Left kidney (tissue), 2 donors: ENCODE measurements around the gene CFAP20DC. TPM values are rescaled to one million over a fixed set of nuclear protein-coding genes. Genes with fewer than 3 reads are reported as not detected.
"Not testable (repeated sequence)": the region's sequence is repeated elsewhere in the genome, so short reads cannot be mapped to it uniquely, and the experiment has no call there.

Experiments
- DNase-seq: peaks from one replicate; pipeline ENCODE4 v3.0.0-alpha.2; 2013
- polyA plus RNA-seq: library from polyadenylated mRNA; unstranded; fragments of 120-200 nt; gene quantifications from one replicate; pipeline ENCODE4 v1.2.1, GENCODE V29; 2013; ENCODE audit not compliant: insufficient read length

The CFAP20DC gene
- polyA plus RNA-seq, 1 donor, result 5.4 TPM

DNA sequence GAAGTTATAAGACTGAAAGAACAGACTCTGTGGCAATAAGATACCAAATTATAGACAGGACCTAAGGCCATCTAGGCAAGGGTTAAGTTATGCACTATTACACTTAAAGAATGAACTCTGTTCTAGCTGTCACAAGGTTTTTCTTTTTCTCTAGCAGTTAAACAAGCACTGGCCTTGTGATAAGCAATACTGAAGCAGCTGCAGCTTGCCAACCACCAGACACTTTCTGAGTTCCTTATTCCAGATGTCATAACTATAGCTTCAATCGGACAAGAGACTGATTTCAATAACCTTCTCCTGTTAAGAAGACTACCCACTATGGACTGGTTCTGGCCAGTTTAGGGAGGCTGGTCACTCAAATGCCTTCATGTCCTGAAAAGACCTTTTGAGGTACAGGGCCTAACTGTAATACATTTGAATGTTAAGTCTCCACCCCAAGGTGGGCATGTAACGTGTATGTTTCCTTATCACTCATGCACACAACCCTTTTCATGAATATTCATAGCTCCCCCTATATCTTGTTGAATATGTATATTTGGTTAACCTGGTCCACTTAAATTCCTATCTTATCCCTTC lies 85.8 kb downstream of the CFAP20DC start:
- DNase-seq, result no peak

DNA sequence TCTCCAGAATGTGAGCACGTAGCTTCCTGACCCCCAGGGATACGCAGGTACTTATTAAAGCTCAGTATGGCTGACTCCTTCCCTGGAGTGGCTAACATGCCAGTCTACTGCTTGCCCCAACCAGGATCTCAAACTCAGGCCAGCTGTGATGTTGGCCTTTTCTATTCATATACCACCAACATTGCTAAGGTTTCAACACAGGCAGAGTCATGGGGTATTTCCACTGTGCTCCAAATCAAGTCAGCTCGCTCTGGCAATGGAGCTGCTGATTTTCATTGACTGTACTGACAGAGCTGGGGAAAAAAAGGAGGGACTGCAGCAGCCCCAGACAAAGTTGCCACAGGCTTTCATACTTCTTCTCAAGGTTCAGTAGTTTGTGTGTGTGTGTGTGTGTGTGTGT lies 87.0 kb downstream of the CFAP20DC start:
- DNase-seq, result no peak

DNA sequence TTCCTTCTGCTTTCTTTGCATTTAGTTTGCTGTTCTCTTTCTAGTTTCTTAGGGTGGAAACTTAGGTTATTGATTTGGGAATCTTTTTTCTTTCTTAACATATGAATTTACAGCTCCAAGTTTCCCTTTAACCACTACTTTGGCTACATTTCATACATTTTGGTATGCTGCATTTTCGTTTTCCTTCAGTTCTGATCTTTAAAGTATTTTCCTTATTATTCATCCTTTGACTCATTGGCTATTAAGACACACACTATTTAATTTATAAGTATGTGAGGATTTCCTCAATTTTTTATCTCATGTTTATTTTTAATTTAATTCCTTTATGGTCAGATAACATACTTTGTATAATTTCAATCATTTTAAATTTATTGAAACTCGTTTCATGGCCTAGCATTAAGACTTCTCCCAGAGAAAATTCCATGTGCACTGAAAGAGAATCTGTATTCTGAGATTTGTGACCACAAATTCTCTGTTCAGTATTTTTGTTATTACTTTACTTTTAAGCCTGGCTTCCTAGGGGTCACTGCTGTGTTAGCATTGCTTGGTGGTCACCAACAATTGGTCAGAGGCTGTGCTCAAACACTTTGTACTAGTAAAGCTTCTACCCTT lies 87.7 kb downstream of the CFAP20DC start:
- DNase-seq, result no peak

- no peak for DNase-seq
Observed at GRCh38 chr3:58955308-58955707, 94.5 kb downstream of the CFAP20DC start.

GRCh38 chr3:58953288-58953687 lies 96.5 kb downstream of the CFAP20DC start:
- DNase-seq, result no peak

DNA sequence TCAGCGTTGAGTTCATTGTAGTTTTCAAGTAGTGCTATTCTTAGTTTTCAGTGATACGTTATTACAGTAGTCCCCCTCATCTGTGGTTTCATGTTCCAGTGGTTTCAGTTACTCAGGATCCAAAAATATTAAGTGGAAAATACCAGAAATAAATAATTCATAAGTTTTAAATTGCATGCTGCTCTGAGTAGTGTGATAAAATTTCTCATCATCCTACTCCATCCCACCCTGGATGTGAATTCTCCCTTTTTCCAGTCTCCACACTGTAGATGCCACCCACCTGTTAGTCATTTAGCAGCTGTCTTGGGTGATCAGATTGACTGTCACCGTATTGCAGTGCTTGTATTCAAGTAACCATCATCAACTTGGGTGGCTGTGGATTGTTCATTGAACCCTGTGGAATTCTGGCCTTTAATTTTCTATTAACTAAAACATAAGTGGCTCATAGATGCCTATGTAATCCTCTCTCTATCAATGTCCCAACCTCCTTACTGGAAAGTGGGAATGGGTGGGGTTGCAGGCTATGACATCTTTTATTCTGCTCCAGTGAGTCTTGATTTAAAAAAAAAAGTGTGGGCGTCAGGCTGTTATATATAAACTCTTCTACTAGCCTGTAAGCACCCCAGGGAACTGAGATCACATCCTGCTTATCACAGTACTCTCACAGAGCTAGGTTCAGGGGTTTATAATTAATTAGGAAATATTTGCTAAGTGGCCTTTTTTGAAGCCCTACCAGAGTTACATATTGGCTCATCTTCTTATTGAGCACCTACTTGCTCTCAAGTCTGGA lies 97.5 kb downstream of the CFAP20DC start:
- no peak for DNase-seq

DNA sequence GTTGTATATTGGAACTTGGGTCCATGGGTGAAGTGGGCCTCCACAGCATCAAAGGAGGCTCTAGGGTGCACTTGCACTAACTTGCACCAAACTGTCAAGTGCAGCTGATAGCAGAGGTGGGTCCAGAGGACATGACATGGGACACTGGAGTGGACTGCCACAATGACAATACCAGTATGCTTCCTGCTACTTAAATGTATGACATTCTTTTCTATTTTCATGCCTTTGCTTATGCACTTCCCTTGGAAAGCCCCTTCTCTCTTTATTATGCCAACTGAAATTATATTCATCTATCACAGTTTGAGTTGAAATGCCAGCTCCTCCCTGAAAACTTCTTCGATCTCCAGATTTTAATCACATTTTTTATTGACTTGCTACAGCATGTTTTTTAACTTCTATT lies 101.8 kb downstream of the CFAP20DC start:
- no peak for DNase-seq

GRCh38 chr3:58946875-58947274 lies 103.0 kb downstream of the CFAP20DC start:
- no peak for DNase-seq

DNA sequence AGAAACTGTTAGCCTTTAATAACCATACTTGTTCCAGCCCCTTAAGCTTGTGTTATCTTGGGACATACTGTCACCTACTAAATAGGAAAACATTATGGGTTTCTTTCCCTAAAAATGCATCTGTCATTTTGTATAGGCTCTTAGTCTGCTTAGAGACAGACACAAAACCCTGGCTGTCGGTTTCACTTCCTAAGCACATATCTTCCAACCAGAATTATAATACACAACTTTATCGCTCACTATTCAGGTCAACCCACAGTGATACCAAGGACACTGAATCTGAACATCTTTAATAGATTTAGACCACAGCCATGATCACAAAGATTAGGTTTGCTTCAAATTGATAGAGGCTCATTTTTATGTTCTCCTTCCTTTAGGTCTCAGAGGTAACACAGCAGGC lies 111.8 kb downstream of the CFAP20DC start:
- no peak for DNase-seq

GRCh38 chr3:58924578-58924977 lies 125.2 kb downstream of the CFAP20DC start:
- no peak for DNase-seq

GRCh38 chr3:58900386-58900785 lies 149.4 kb downstream of the CFAP20DC start:
- no peak for DNase-seq

- no peak for DNase-seq
Observed at GRCh38 chr3:58899953-58900298, 149.9 kb downstream of the CFAP20DC start.

DNA sequence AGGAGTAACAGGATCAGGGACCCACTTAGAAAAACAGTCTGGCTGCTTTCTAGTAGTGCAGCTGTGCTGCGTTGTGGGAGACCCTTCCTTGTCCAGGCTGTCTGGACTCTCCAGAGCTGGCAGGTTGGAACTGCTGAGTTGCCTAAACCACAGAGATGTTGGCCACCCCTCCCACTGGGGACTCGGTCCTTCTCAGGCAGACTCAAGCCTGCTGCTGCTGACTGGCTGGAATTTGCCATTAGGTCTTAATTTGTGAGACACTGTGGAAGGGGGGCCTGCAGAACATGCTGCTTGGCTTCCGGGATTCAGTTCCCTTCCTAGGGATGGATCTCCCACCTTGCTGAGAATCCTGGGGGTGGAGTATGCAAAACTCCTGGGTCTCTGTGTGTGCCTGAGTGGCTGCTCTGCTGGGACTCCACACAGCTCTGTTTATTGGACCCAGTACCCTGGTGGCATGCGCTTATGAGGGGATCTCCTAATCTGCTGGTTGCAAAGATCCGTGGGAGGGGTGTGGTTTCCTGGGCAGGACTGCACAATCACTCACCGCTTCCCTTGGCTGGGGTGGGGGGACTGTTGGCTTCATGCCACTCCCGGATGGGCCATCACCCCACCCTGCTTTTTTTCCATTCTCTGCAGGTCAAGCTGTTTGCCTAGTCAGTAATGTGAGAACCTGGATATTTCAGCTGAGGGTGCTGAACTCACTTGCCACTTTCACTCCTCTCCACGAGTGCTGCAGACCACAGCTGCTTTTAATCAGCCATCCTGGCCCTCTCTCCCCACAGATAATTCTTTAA lies 150.5 kb downstream of the CFAP20DC start:
- peak; percentile 8 for DNase-seq

DNA sequence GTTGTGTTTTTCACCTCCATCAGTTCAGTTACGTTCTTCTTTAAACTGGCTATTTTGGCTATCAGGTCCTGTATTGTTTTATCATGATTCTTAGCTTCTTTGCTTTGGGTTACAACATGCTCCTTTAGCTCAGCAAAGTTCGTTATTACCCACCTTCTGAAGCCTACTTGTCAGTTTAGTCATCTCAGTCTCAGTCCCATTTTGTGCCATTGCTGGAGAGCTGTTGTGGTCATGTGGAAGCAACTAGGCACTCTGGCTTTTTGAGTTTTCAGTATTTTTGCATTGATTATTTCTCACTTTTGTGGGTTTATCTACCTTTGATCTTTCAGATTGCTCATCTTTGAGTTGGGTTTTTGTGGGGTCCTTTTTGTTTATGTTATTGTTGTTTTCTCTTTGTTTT lies 151.3 kb downstream of the CFAP20DC start:
- no peak for DNase-seq

DNA sequence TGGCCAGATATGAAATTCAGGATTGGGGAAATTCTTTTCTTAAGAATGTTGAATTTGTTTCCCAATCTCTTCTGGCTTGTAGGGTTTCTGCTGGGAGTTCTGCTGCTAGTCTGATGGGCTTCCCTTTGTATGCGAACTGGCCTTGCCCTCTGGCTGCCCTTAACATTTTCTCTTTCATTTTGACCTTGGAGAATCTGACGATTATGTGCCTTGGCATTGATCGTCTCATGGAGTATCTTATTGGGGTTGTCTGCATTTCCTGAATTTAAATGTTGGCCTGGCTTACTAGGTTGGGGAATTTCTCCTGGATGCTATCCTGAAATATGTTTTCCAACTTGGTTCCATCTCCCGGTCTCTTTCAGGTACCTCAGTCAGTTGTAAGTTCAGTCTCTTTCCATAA lies 152.2 kb downstream of the CFAP20DC start:
- DNase-seq, result no peak

DNA sequence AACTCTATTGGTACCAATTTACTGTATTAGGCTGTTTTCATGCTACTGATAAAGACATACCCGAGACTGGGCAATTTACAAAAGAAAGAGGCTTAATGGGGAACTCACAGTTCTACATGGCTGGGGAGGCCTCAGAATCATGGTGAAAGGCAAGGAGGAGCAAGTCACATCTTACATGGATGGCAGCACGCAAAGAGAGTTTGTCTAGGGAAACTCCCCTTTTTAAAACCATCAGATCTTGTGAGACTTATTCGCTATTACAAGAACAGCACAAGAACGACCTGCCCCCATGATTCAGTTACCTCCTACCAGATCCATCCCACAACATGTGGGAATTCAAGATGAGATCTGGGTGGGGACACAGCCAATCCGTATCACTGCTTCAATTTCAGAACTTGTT lies 154.1 kb downstream of the CFAP20DC start:
- not testable (repeated sequence) for DNase-seq

GRCh38 chr3:58892526-58892925 lies 157.3 kb downstream of the CFAP20DC start:
- not testable (repeated sequence) for DNase-seq

GRCh38 chr3:58888087-58888486 lies 161.7 kb downstream of the CFAP20DC start:
- DNase-seq, result no peak

- no peak for DNase-seq
Observed at GRCh38 chr3:58884453-58884852, 165.4 kb downstream of the CFAP20DC start.

DNA sequence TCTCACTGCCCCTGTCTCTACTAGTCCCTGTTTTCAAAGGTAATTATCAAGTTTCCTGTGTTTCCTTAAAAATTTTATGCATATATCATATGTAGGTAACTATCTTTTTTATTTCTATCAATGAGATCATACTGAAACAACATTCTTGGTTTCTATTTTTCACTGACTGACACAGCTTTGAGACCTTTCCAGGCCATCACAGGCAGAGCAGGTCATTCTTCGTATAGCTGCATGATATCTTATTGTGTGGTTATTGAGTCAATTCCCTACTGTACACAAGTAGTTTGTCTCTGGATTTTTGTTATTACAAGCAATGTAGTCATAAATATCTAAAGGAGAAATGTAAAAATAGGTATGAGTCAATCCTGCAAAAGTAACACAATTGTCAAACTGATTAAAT lies 169.6 kb downstream of the CFAP20DC start:
- no peak for DNase-seq

DNA sequence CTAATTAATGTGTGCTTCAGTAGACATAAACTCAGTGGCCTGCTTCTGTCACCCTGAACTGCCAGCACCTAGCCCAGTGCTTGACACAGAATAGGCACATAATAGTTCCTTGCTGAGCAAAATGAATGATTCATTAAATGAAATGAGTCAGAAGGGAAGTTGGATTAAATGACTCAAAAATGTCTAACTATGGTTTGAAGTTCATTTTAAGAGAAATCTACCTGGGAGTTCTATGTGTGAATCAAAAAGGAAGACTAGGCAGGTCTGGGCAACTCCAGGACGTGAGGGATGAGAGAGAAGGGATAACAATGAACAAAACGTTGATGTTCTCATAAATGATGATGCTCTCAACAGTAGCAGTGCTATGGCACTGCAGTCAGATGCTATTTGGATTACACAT lies 175.0 kb downstream of the CFAP20DC start:
- no peak for DNase-seq

- DNase-seq, result no peak
Observed at GRCh38 chr3:58874248-58874741, 175.5 kb downstream of the CFAP20DC start.
